SK-N-MC (cell line): ENCODE data around the gene CELF3.

ENCODE experiments used
- DNase-seq: peaks from one replicate; pipeline ENCODE4 v3.0.0-alpha.2; 2011; ENCODE audit warnings: low read depth, low spot score
- H3K27ac ChIP-seq: fragments of 200-600 bp; sonication (generic); 2 replicates; pipeline ENCODE4 v1.5.1; 2016; ENCODE audit warnings: mixed run types
- H3K36me3 ChIP-seq: fragments of 200-600 bp; sonication (generic); 2 replicates; pipeline ENCODE4 v1.6.1; 2017; ENCODE audit warnings: antibody characterized with exemption, low read length, mixed read lengths; ENCODE audit not compliant: insufficient read depth
- H3K4me3 ChIP-seq: fragments of 200-600 bp; sonication (generic); 2 replicates; pipeline ENCODE4 v1.5.1; 2016
- H3K9ac ChIP-seq: fragments of 200-600 bp; sonication (generic); 2 replicates; pipeline ENCODE4 v1.8.0; 2017; ENCODE audit warnings: mixed run types, mixed read lengths; ENCODE audit not compliant: insufficient read length
- H3K9me3 ChIP-seq: fragments of 200-600 bp; sonication (generic); 2 replicates; pipeline ENCODE4 v1.6.1; 2017; ENCODE audit warnings: low read depth, mild to moderate bottlenecking, antibody characterized with exemption, low read length, moderate library complexity, mixed read lengths
- EZH2 ChIP-seq: fragments of 200-600 bp; sonication (generic); IDR thresholded peaks from one replicate; pipeline ENCODE4 v1.6.1; 2017; ENCODE audit warnings: antibody characterized with exemption
- FOXP2 ChIP-seq: optimal IDR thresholded peaks from 2 replicates; pipeline ENCODE3; 2011; ENCODE audit warnings: mild to moderate bottlenecking, moderate library complexity; ENCODE audit not compliant: insufficient read depth; ENCODE audit errors: extremely low read length, control extremely low read depth
- POLR2AphosphoS5 ChIP-seq: IDR thresholded peaks from 2 replicates; pipeline ENCODE4 v1.6.1; 2012; ENCODE audit warnings: mild to moderate bottlenecking, low read depth, low read length, borderline replicate concordance

CELF3 gene

DNA sequence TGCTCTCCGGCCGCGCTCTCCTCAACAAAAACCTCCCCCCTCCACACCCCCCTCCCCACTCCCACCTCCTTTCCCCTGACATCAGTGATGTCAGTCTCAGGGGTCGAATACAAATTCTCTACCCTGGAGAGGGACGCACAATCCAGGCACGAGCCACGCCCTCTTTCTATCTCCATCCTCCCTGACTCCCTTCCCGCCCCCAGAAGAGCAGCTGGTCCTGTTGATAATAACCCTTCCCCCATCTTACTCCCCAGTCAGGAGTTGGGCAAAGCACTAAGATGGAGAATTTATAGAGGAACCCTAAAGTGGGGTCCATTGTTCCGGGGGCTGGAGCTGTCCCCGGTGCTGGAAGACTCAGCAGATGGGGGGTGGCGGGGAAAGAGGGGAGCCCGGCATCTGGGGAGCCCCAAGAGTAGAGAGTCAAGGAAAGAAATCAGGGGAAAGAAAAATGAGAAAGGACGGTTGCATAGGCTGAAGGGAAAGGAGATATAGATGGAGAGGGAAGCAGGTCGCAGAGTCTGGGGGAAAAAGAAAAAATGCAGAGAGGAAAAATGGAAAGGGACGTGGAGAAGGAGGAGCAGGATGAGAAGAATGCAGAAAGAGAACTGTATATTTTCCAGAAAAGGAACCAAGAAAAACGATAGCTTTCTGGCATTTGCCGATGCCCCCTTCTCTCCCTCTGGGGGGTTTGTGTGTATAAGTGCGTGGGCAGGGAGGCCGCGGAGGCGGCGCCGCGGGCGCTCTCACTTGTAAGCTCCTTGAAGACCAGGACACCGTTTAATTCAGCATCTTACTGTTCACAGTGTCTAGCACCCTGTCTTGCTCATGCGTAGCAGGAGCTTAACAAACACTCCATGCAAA is at the start of gene CELF3:
TSS of gene CELF3 (minus strand) at position 33 of the 861 bp plus-strand sequence. CDS start 783 bp downstream, outside the sequence.
- TF ChIP-seq POLR2AphosphoS5 (no peak), FOXP2 (no peak), EZH2 (no peak)
- Histone ChIP-seq H3K36me3 (no peaks in the 10 kb centered on the region), H3K9me3 (no peaks in the 10 kb centered on the region), H3K27ac (no peak within 1 kb of the TSS), H3K9ac (no peak within 1 kb of the TSS), H3K4me3 (no peak within 1 kb of the TSS)
- no peak for DNase-seq

DNA sequence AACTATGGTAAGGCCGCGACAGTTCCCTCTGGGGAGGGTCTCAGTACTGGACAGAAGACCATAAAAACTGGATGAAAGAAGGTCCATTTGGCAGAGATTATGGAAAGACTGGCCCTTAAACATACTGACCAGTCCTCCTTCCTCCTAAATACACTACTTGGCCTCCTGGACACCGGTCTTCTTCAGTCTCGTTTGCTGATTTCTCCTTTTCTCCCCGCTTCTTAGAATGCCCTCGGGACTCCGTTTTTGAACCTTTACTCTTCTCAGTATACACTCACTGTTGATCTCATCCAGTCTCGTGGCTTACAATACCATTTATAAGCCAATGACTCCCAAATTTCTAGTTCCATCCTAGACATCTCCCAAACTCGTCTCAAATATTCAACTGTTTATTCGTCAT is 47.4 kb upstream of the CELF3 start:
- peak overlapping the region; percentile 93 for H3K4me3 ChIP-seq
- peak overlapping the region; percentile 93 for H3K9ac ChIP-seq
- no peak for TF ChIP-seq POLR2AphosphoS5
- no peak for TF ChIP-seq EZH2
- TF ChIP-seq FOXP2: no peak
- no peak for DNase-seq
- H3K9me3 ChIP-seq: no peaks in the 10 kb centered on the region
- H3K36me3 ChIP-seq: peaks cover 30% of the 10 kb centered on the region
- 0 out of 2 replicates have a peak overlapping the region, but pooled peaks have one; percentile 51 for H3K27ac ChIP-seq

DNA sequence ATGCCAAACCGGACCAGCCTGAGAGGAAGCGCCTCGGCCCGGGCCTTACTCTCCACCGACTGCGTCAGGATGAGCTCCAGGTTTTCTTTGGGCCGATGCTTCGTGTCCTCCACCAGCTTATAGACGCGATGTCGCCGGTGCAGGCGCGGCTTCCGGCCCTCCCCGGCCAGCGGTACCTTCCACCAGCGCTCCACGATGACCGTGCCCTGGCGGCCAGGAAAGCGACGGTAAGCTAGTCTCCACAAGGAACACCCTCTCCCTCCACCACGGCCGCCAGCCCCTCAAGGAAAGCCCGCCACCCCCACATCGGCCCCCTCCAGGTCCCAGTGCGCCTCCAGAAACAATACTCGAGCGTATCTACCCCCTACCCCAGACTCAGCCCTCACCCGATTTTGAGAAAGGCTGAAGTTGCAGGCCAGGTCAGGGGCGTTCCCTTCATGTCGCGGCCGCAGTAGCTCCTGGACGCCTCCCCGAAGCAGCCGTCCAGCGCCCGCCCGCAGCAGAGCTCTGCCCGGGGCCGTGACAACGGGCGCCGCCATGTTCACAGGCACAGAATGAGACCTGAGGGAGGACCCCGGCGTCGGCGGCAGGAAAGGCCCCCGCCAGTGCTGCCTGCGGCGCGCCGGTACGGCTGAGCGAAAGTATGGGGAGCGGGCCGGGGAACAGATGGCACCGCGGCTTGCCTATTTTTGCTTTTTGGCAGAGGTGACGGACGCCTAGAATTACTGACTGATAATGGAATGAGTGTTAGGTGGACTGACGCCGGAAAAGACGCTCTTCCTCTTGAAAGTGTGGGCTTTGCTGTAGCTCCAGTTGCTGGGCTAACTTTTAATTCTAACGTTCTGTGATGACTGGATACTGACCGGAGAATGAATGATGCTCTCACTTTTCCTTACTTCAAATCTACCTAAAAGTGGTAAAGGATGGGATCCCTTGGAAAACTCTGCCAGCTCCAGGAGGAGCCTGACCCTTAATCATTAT is 46.6 kb upstream of the CELF3 start, which contains the start of gene MRPL9:
TSS of gene MRPL9 (minus strand) at position 556 of the 981 bp plus-strand sequence. CDS start at position 539, 17 bp downstream.
- DNase-seq: no peak
- TF ChIP-seq POLR2AphosphoS5 (peak; percentile 90), EZH2 (no peak)
- Histone ChIP-seq H3K9me3 (no peaks in the 10 kb centered on the region), H3K36me3 (peaks cover 34% of the 10 kb centered on the region), H3K4me3 (peak within 1 kb of the TSS; percentile 93), H3K27ac (peak within 1 kb of the TSS; percentile 51; the same call in 1 of the 2 replicates), H3K9ac (peak within 1 kb of the TSS; percentile 93)

DNA sequence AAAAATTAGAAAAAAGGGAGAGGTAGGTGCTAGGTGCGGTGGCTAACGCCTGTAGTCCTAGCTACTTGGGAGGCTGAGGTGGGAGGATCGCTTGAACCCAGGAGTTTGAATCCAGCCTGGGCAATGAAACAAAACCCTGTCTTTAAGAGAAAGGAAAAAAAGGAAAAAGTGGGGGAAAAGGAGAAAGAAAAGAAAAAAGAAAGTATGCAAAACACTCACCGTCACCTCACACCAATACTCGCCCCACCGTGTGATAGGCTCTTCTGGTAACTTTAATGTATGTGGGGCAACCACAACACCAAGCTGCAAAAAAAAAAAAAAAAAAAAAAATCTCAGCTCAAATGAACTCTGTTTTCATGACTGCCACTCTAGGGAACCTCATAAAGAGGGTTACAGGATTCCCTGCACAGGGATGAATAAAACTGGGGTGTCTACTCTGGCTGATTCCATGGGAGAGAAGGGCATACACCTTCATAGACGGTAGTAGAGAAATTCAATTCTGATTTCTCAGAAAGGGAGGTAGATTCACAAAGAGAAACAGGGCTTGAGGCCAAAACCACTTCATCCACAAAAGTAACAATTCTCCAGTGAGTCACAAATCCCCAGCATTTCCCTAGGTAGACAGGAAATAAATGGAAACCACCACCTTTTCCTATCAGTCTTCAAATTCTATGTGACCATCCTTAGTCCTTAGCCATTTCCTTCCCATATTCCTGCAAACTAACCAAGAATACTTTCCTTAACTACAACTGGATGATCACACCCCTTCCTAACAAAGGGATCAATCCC is 44.2 kb upstream of the CELF3 start:
- no peak for DNase-seq
- no peak for TF ChIP-seq FOXP2
- no peak overlapping the region for H3K4me3 ChIP-seq
- peaks cover 36% of the 10 kb centered on the region for H3K36me3 ChIP-seq
- H3K9me3 ChIP-seq: no peaks in the 10 kb centered on the region
- no peak overlapping the region for H3K27ac ChIP-seq
- H3K9ac ChIP-seq: no peak overlapping the region

DNA sequence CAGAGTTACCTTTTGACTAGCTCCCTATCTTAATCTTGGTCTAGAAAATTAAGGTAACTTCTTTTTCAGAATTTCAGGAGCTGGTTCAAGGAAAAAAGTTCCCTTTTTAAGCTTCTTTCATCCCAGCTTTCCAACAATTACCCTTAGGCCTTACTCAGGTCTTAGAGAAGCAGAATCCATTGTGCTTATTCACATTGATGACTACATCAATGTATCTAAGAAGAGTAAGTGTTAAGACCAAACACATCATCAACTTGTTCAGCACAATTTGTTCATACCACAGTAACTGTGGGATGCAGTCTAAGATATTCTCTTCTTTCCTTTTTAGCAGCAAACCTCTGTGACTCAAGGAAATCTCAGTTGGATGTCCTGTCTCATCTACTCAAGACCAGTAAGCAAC is 42.6 kb upstream of the CELF3 start:
- no peaks in the 10 kb centered on the region for H3K9me3 ChIP-seq
- H3K27ac ChIP-seq: no peak overlapping the region
- H3K4me3 ChIP-seq: no peak overlapping the region
- no peak overlapping the region for H3K9ac ChIP-seq
- H3K36me3 ChIP-seq: peaks cover 36% of the 10 kb centered on the region
- no peak for DNase-seq
- no peak for TF ChIP-seq FOXP2
- TF ChIP-seq POLR2AphosphoS5: no peak
- TF ChIP-seq EZH2: no peak

GRCh38 chr1:151756291-151756690 is 39.7 kb upstream of the CELF3 start:
- no peak overlapping the region for H3K27ac ChIP-seq
- H3K9me3 ChIP-seq: no peaks in the 10 kb centered on the region
- no peak overlapping the region for H3K9ac ChIP-seq
- H3K36me3 ChIP-seq: peaks cover 26% of the 10 kb centered on the region
- TF ChIP-seq FOXP2 (no peak), POLR2AphosphoS5 (no peak), EZH2 (no peak)
- no peak overlapping the region for H3K4me3 ChIP-seq
- DNase-seq: no peak

- DNase-seq: no peak
- Histone ChIP-seq H3K9ac (no peak overlapping the region), H3K9me3 (no peaks in the 10 kb centered on the region; the same call in 1 of the 2 replicates), H3K27ac (no peak overlapping the region), H3K36me3 (no peaks in the 10 kb centered on the region), H3K4me3 (no peak overlapping the region)
- no peak for TF ChIP-seq POLR2AphosphoS5
- no peak for TF ChIP-seq FOXP2
- no peak for TF ChIP-seq EZH2
Measured at GRCh38 chr1:151741516-151741915, 24.9 kb upstream of the CELF3 start.
